NCI-H446 treated with DMSO at 0.1 percent for 48 hours (cell line): ENCODE data around the gene HMG20A.

Experiments used
- DNase-seq: peaks from one replicate; lab custom pipeline; 2025; lab: John Stamatoyannopoulos, UW

The HMG20A gene

DNA sequence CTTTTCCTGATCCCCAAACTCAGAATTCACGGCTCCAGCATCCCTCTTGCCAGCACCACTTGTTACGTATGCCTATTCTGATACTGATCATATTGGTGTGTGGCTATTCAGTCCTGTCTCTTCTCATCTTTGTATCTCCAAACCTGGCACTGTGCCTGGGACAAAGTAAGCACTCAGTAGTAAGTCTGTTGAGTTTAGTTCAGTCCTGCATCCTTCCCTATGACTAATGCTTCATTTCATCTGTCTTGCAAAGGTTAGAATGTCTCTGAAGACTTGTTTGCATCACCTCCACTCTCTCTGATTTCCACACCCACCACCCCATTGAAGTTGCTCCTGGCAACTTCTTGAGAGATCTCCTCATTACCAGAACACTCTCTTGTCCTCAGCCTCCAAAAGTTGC, 80.3 kb downstream of the HMG20A start:
- DNase-seq = no peak

GRCh38 chr15:77502379-77503095, 81.8 kb downstream of the HMG20A start:
- DNase-seq = no peak

- DNase-seq = no peak
These were observed 82.6 kb downstream of the HMG20A start for GRCh38 chr15:77503240-77503639.

- no peak for DNase-seq
These were observed 83.1 kb downstream of the HMG20A start for GRCh38 chr15:77503764-77504163.

DNA sequence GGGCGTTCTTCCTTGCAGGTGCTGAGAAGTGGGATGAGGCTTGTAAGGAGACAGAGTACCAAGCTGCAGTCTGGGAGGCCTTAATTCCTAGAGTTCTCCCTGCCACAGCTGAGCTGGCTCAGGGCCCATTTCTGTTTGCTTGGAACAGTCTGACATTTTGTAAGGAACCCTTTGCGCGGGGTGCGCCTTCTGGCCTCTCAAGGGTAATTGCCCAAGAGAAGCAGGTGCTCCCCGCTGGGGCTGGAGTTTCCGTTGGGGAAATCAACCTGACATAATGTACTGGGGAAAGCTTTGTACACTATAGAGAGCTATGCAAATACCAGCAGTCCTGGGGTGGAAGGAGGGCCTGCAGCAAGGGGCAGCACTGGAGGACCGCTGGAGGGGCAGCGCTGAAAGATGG, 83.6 kb downstream of the HMG20A start:
- DNase-seq = peak; percentile 83

DNA sequence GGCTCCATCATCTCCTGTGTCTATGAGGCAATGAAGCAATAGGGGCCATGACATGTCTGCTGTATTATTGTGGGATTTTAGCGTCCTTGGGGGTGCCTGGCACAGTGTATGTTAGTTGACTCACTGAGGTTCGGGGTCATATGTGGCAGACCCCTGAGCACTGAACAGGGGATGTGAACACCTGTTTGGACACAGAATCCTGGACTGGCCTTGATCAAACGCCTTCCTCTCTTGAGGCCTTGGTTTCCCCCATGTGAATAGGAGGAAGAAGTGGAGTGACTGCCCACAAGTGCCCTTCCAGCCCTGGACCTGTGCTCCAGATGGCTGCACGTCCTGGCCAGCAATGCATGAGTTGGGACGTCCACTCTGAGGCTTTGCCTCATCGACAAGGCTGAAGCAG, 84.2 kb downstream of the HMG20A start:
- no peak for DNase-seq

DNA sequence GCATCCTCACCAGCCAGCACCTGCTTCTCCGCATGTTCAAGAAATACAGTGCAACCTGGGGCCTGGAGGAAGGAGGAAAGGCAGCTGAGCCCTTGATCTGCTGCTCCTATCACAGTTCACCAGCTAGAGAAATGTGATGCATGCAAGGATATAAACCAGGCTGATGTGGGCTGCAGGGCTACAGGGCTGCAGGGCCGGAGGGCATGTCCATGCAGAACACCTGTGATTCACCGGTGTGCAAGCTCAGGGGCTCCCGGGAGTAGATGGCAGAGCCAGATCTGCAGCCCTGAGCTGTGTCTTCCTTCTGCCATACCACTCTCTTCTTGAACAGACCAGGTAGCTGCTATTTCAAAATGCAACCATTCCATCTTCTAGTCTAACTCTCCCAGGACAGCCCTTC, 84.9 kb downstream of the HMG20A start:
- DNase-seq = no peak

DNA sequence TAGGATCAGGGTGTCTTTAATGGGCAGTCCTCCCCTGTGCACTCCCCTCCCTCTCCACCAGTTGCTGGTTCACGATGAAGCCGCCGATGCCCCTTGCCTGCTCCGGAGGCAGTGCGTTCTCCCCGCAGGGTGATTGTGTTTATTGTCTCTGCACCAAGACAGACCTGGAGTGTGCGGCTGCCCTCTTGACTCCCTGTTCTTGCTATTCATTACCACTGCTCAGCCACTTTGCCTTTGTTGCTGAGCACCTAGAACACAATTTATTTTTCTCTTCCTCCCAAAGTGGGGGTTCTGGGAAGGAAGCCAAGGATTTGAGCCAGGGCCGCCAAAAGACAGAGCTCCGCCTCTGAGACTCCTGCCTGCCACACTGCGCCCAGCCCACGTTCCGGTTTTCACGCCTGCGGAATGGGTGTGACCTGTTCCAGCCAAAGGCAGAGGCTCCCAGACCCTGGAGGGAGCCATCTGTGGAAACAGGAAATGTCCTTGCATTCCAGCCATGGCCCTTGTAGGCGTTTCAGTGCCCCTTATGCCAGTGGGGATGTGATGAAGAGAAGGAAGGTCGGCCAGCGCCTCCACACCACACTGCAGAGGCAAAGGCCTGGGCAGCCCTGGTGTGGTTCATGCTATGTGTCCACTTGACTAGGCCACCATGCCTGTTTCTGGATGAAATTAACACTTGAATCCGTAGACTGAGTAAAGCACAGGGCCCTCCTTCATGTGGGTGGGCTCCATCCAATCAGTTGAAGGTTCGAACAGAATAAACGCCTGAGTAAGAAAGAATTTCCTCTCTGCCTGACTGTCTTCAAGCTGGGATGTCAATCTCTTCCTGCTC, 85.8 kb downstream of the HMG20A start:
- no peak for DNase-seq

- no peak for DNase-seq
These were observed 86.6 kb downstream of the HMG20A start for GRCh38 chr15:77507143-77507897.

GRCh38 chr15:77507911-77508310, 87.2 kb downstream of the HMG20A start:
- DNase-seq = no peak

DNA sequence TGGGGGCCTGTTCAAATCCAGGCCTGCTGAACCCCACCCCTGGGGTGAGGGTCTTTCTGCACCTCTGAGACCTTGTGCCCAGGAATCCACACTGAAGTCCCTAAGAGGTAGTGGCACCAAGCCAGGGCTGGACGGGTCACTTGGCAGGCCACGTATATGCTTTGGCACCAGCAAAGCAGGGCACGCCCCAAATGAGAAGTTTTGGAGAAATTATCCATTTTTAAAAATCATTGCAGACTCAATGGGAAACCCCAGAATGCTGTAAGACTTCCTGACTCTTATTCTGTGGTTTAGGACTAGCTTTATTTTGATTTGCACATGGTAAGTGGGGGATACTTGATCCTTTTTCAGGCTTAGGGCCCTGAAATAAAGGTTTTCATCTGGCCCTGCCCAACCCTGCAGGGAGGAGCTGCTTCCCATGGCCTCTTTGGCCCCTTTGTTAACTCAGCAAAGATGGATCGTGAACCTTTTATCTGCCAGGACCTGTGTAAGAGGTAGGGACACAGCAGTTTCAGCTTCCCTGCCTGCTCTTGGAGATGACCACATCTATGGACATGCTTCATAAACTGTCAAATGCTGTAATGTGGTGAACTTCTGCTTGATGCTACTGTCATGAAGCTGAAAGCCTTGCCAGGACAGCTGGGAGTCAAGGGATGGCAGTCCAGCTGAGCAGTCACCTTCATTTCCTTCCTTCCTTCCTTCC, 88.0 kb downstream of the HMG20A start:
- no peak for DNase-seq

GRCh38 chr15:77510066-77511057, 89.7 kb downstream of the HMG20A start:
- peak; percentile 57 for DNase-seq

- DNase-seq = no peak
These were observed 91.2 kb downstream of the HMG20A start for GRCh38 chr15:77511869-77512268.

DNA sequence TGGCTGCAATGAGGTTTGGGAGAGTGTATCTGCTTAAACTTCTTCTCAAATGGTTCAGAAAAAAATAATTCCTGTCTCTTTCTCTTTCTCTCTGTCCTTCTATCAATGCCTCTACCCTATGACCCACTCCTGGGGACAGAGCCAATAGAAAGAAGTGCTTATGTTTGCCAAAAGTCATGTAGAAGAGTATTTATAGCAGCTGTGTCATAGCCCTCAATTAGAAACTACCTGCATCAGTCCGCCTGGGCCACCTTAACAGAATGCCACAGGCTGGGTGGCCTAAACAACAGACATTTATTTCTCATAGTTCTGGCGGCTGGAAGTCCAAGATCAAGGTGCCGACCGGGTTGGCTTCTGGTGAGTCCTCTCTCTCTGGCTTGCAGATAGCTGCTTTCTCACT, 92.5 kb downstream of the HMG20A start:
- peak; percentile 20 for DNase-seq

GRCh38 chr15:77514641-77515402, 94.1 kb downstream of the HMG20A start:
- DNase-seq = no peak

- no peak for DNase-seq
These were observed 94.9 kb downstream of the HMG20A start for GRCh38 chr15:77515613-77516012.

- DNase-seq = no peak
These were observed 95.4 kb downstream of the HMG20A start for GRCh38 chr15:77516076-77516475.

DNA sequence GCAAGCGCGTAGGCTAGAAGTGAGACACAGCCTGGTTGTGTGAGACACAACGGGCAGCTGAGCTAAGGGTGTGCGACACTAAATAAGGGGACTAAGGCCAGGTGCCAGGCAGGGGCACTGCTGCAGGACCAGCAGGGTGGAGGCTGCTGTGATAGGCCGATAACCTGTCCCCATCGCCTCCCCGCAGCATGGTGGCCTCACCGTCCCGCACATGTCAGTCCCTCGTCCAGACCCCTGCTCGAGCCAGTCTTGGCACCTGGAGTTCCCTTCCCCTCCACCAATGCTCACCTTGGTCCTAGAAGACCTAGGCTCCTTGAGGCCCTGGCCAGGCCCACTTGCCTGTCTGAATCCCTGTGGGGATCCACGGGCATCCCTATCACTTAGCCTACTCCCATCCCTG, 96.1 kb downstream of the HMG20A start:
- no peak for DNase-seq

DNA sequence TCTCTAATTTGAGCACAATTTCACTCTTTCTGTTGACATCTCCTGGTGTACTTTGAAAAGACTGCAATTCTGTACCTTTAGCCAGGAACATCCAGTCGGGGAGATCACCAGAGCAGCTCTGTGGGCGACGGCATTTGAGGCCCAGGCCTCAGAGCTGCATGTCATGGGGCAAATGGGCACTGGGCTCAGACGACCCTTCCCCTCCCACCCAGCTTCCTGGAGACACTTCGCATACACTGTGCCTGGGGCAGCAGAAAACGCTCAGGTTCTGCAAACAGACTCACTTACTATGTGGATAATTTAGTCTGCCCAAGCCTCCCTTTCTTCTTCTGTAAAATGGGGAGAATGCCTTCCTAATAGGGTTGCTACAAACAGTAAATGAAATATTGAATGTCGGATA, 96.9 kb downstream of the HMG20A start:
- no peak for DNase-seq

- no peak for DNase-seq
These were observed 97.8 kb downstream of the HMG20A start for GRCh38 chr15:77518458-77518857.
